ENCODE results near the gene RPS19. TPM values are rescaled to one million over a fixed set of nuclear protein-coding genes. Genes with fewer than 3 reads are reported as not detected.

Gene RPS19
- total and polyA plus RNA-seq, 10 of the 15 experiments (the other 5 are each of a cell fraction or from before 2014, with no cell fraction given) = 2,615 to 5,578 (median 4,127) TPM

DNA sequence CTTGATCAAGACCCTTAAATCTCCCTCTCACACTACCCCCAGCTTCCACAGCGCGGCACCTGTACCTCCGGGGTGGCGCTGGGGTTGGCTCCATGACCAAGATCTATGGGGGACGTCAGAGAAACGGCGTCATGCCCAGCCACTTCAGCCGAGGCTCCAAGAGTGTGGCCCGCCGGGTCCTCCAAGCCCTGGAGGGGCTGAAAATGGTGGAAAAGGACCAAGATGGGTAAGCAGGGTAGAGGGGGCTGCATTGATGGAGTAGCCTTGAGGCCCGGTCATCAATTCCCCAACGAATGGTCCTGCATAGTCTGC is 8.9 kb downstream of the RPS19 start:
- no peak for FAIRE-seq
- CTCF ChIA-PET = interaction anchor here (0.9 to 1.1 kb wide), 2 partner anchors 16 to 74 kb away, joined by 3 to 5 read pairs; no protein-coding TSS in a partner anchor
- no peak overlapping the region for H3K9ac ChIP-seq (ENCODE audit: control insufficient read depth, insufficient read depth, low read length)
- BruUV-seq (replicated peaks) = no TSS peak
- in situ Hi-C loops (cut with MboI) = no loop called here
- H3K27me3 ChIP-seq (replicated peaks in 1 of 2; ENCODE audit: control insufficient read depth in 2 of 2, insufficient read depth in 2 of 2, low read length in 1 of 2) = no peaks in the 10 kb centered on the region
- intact Hi-C loops (cut with micrococcal nuclease; ENCODE audit: unreplicated experiment) = no loop called here
- RAD21 ChIA-PET (ENCODE audit: unreplicated experiment) = interaction anchor here (1.0 to 1.4 kb wide), 2 partner anchors 10 to 82 kb away, joined by 4 to 6 read pairs; no protein-coding TSS in a partner anchor
- H3K4me3 ChIP-seq = no peak overlapping the region
- SMC1A ChIA-PET (ENCODE audit: uncharacterized antibody, unreplicated experiment) = interaction anchor here (0.5 to 1.5 kb wide), 2 partner anchors 9 to 250 kb away, joined by 3 to 10 read pairs; partner anchors contain the start of gene RPS19
- no peaks in the 10 kb centered on the region for H3K9me3 ChIP-seq (replicated peaks; ENCODE audit: control insufficient read depth, insufficient read depth, low read length)
- 84% methylated on average over 12 of the region's 12 CpGs for WGBS (ENCODE audit: insufficient coverage, insufficient replicate concordance, low lambda C conversion rate, missing lambda C conversion rate)
- H4K20me1 ChIP-seq (ENCODE audit: control insufficient read depth, insufficient read depth) = peaks cover 30% of the 10 kb centered on the region
- peak overlapping the region; percentile 47 for H3K4me2 ChIP-seq (ENCODE audit: control insufficient read depth, insufficient read depth)
- no peak overlapping the region for H2AFZ ChIP-seq (ENCODE audit: control insufficient read depth, low read depth, low read length)
- POLR2A ChIA-PET = interaction anchor here (0.6 to 6.6 kb wide), 3 partner anchors 9 to 77 kb away, joined by 3 to 46 read pairs (median 4); partner anchors contain the start of gene RPS19
- no peak for DNase-seq (ENCODE audit: low read depth, low spot score)
- no peak for TF ChIP-seq RBBP5 (conservative IDR thresholded peaks at IDR 0.05)
- TF ChIP-seq EED (IDR thresholded peaks at IDR 0.05; ENCODE audit: low read depth) = no peak
- TF ChIP-seq TCF7 (IDR thresholded peaks at IDR 0.05; ENCODE audit: borderline replicate concordance) = no peak
- no peak for TF ChIP-seq ZNF384 (IDR thresholded peaks at IDR 0.05; ENCODE audit: borderline replicate concordance, low read depth, low read length)
- no peak for TF ChIP-seq MYB (IDR thresholded peaks at IDR 0.05; ENCODE audit: borderline replicate concordance, low read depth, low read length)
- no peak for TF ChIP-seq IKZF1 (conservative IDR thresholded peaks at IDR 0.05)
- TF ChIP-seq RUNX3 (IDR thresholded peaks at IDR 0.05; ENCODE audit: low read length) = no peak
- no peak for TF ChIP-seq TARDBP (IDR thresholded peaks at IDR 0.05; ENCODE audit: borderline replicate concordance)
- TF ChIP-seq NFXL1 (IDR thresholded peaks at IDR 0.05; ENCODE audit: borderline replicate concordance) = no peak
- TF ChIP-seq FOXK2 (IDR thresholded peaks at IDR 0.05) = no peak
- TF ChIP-seq RCOR1 (conservative IDR thresholded peaks at IDR 0.05; ENCODE audit: low read depth, low read length) = no peak
- no peak for TF ChIP-seq STAT1 (conservative IDR thresholded peaks at IDR 0.05)
- TF ChIP-seq, protein P1, sequence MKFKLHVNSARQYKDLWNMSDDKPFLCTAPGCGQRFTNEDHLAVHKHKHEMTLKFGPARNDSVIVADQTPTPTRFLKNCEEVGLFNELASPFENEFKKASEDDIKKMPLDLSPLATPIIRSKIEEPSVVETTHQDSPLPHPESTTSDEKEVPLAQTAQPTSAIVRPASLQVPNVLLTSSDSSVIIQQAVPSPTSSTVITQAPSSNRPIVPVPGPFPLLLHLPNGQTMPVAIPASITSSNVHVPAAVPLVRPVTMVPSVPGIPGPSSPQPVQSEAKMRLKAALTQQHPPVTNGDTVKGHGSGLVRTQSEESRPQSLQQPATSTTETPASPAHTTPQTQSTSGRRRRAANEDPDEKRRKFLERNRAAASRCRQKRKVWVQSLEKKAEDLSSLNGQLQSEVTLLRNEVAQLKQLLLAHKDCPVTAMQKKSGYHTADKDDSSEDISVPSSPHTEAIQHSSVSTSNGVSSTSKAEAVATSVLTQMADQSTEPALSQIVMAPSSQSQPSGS (IDR thresholded peaks at IDR 0.05; ENCODE audit: low read length) = no peak
- ATAC-seq = no peak
- H3K4me1 ChIP-seq (ENCODE audit: control insufficient read depth, insufficient read depth, low read length) = peaks cover 78% of the 10 kb centered on the region
- H3K36me3 ChIP-seq (ENCODE audit: control insufficient read depth in 2 of 2, insufficient read depth in 2 of 2, low read length in 1 of 2) = peaks cover 29 to 34% of the 10 kb centered on the region in 2 experiments
- H3K79me2 ChIP-seq (ENCODE audit: control insufficient read depth, insufficient read depth, low read length) = peaks cover 46% of the 10 kb centered on the region
- H3K27ac ChIP-seq (ENCODE audit: control insufficient read depth, insufficient read depth) = no peak overlapping the region

Measured in GM12878 (cell line).